Measurements from ENCODE around the gene MRPS6.

Gene MRPS6

DNA sequence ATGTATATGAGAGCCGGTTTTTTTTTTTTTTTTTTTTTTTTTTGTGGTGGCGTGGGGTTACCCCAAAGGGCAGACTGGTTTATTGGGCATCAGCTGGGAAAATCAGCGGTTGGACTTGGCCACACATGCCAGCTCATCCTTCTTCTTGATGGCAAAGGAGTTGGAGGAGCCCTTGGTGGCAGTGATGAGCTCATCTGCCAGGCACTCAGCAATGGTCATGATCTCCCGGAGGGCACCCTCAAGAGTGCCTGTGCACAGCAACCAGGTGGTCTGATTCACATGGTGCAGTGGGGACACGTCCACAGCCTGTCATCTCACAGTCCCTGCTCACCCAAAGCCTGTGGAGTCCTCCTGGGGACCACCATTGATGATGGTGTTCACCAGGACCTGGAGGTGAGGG is 62.0 kb downstream of the MRPS6 start:
- DNase-seq = no peak

- DNase-seq = no peak
Measured at GRCh38 chr21:34141373-34141772, 68.0 kb downstream of the MRPS6 start.

- DNase-seq = no peak
Measured at GRCh38 chr21:34143685-34144182, 70.4 kb downstream of the MRPS6 start.

- DNase-seq = no peak
Measured at GRCh38 chr21:34144224-34144623, 70.8 kb downstream of the MRPS6 start.

- DNase-seq = no peak
Measured at GRCh38 chr21:34147792-34148418, 74.5 kb downstream of the MRPS6 start.

GRCh38 chr21:34148419-34148804 is 75.0 kb downstream of the MRPS6 start:
- DNase-seq = no peak

GRCh38 chr21:34148826-34149558 is 75.6 kb downstream of the MRPS6 start:
- DNase-seq = no peak

GRCh38 chr21:34152500-34152899 is 79.1 kb downstream of the MRPS6 start:
- DNase-seq = no peak

- DNase-seq = no peak
Measured at GRCh38 chr21:34154878-34155277, 81.5 kb downstream of the MRPS6 start.

- no peak for DNase-seq
Measured at GRCh38 chr21:34156957-34157356, 83.6 kb downstream of the MRPS6 start.

GRCh38 chr21:34157521-34157920 is 84.1 kb downstream of the MRPS6 start:
- no peak for DNase-seq

GRCh38 chr21:34158866-34159835 is 85.8 kb downstream of the MRPS6 start:
- DNase-seq = no peak

DNA sequence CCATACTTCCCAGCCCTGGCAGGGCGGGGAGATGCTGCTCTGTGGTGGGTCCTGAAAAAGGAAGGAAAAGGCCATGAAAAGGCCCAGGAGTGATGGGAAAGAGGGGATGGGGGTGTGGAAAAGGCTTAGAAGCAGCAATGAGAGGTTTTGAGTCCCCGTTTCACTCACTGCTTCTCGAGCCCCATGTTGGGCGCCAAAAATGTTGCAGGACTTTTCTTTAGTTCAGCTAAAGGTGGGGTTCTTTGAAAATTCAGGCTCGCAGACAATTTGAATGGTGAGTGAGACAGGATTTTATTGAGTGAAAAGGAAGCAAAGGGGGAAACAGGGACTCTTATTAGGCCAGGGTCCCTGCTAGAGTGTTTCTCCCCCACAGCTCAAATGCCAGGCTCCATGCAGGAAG is 93.1 kb downstream of the MRPS6 start:
- no peak for DNase-seq

DNA sequence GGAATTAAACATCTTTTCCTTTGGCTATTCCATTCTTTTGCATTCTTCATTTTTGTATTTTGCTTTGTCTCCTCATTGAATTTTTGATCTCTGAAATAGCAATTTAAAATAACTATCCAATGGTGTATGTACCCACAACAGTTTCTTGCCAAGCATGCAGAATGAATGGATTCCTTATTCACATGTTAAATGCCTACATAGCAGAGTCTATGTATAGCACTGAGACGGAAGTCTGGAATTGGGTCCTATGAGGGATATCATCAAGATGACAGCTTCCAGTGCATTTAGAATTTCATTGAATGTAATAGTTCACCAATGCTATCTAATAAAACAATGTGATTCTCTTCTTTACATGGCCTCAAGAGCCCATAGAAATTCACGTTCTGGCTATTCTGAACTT is 97.5 kb downstream of the MRPS6 start:
- no peak for DNase-seq

GRCh38 chr21:34174470-34174869 is 101.1 kb downstream of the MRPS6 start:
- DNase-seq = no peak

DNA sequence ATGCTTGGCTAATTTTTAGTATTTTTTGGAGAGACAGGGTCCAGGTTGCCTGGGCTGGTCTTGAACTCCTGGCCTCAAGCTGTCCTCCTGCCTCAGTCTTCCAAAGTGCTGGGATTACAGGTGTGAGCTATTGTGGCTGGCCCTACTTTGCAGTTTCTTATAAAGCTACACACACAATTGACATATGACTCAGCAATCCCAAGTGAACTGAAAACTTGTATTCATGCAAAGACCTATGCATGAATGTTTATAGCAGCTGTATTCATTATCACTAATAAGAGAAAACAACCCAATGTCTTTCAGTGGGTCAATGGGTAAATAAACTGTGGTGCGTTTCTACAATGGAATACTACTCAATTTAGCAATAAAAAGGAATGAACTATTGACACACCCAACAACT is 103.1 kb downstream of the MRPS6 start:
- no peak for DNase-seq

GRCh38 chr21:34177919-34178567 is 104.7 kb downstream of the MRPS6 start:
- DNase-seq = no peak

DNA sequence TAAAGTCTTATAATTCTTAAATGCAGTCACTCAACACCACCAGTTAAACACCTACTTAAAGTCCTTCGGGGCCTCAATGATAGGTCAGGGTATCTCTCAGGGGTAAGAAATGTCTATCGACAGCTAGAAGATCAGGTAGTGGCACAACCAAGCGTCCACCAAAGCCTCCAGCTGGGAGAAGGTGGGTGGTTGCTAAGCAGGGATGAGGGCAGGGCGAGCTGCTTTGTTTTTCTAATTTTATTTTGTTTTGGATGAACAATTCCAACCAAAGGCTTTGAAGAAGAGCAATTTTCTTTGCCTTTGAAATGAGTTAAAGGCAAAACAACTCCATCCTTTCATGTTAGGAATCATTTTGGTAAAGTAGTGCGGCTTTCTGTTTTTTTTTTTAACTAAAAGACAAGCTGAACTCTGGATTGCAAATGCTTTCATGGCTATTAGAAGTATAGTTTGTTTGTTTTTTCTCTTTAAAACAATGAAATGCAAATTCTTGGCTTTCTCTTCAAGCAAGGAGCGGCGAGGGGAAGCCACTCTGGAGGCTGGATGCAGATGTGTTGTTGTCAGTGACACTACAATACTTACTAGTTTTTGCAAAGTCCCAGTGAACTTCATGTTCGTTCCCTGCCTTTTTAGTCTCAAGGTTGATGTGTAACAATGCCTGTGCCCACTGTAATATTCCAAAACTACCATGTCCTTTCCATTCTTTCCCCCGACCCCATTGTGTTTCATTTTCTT is 106.0 kb downstream of the MRPS6 start:
- DNase-seq = no peak

DNA sequence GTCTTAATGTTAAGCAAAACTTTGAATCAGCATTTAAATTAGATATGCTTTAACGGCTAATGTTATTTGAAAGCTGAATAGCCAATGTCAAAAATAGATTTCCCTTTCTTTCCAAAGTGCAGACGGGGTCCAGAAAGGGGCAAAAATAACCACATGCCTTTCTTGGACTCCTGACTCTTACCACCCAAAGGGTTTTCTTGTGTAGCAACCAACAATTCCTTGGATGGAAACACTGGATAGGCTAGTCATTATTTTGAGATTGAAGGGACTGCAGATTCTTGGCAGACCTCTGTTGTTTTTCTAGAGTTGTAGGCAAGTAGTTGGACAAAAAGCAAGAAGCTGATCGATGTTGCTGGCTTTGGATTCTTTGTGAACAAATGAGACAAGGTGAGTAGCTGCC is 107.0 kb downstream of the MRPS6 start:
- DNase-seq = no peak

DNA sequence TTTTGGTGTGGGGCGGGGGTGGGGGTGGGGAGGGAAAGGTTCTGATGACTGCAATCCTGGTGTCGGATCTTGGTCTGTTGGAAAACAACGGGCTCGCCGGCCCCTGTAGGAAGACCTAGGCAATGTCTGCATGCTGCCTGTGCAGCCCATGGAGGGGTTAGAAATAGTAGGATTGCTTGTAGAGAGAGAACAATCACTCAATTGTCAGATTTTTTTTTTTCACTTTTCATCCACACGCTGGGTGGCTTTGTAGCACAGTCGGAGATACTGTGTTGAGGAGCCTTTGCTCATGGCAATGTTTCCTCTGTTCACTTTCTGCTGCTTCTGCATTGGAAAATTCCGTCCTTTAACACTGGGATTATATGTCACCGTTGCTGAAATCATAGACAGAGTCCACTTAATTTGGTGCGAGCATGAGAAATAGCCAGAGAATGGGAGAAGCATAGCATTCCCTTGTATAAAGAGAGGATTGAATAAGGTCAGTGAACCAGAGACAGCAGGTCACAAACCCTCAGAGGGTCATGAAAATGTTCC is 107.5 kb downstream of the MRPS6 start:
- no peak for DNase-seq

GRCh38 chr21:34181431-34182039 is 108.2 kb downstream of the MRPS6 start:
- DNase-seq = no peak

All from CD4-positive, alpha-beta T cell treated with Interferon gamma for 1 hour (primary cell).